IMR-90 (cell line): ENCODE data around the gene NATD1. TPM values are rescaled to one million over a fixed set of nuclear protein-coding genes. Genes with fewer than 3 reads are reported as not detected.

Experiments
- ATAC-seq: fragments of 200-7000 bp; cut with Tn5 transposase; 2 replicates; pipeline ENCODE4 v1.9.1; 2020; ENCODE audit warnings: low read depth, mild to moderate bottlenecking, moderate library complexity
- BruUV-seq: library from RNA; stranded (reverse); fragments of 400-500 nt; replicated peaks from 2 replicates; lab custom pipeline; 2021; lab: Mats Ljungman, UMichigan
- CTCF ChIA-PET: fragments of 300-600 bp; formaldehyde crosslinking; extraction: SDS; loops from one replicate; lab custom pipeline; 2021; ENCODE audit warnings: antibody characterized with exemption; lab: Yijun Ruan, JAX
- POLR2A ChIA-PET: fragments of 300-600 bp; sonication (Branson Sonifier 250); formaldehyde crosslinking; loops from one replicate; lab custom pipeline; 2022; ENCODE audit warnings: antibody characterized with exemption; ENCODE audit not compliant: unreplicated experiment; lab: Charles Lee
- DNase-seq: peaks from one replicate; pipeline ENCODE4 v3.0.0; 2013
- H2AFZ ChIP-seq: replicated peaks from 2 replicates; pipeline ENCODE3; 2013; ENCODE audit warnings: low read length, mild to moderate bottlenecking; ENCODE audit not compliant: poor library complexity
- H2AK5ac ChIP-seq: 2 replicates; pipeline ENCODE4 v1.6.1; 2013; ENCODE audit warnings: low read depth, low read length, inconsistent platforms
- H2AK9ac ChIP-seq: replicated peaks from 2 replicates; pipeline ENCODE3; 2013; ENCODE audit warnings: mild to moderate bottlenecking, low read depth, low read length, moderate library complexity; ENCODE audit not compliant: poor library complexity
- H2BK120ac ChIP-seq: 2 replicates; pipeline ENCODE4 v1.6.1; 2013; ENCODE audit warnings: low read depth, low read length, inconsistent platforms
- H2BK15ac ChIP-seq: 3 replicates; pipeline ENCODE4 v1.6.1; 2013; ENCODE audit warnings: low read depth, low read length, inconsistent platforms
- H2BK20ac ChIP-seq: 2 replicates; pipeline ENCODE4 v1.6.1; 2013; ENCODE audit warnings: low read depth, mild to moderate bottlenecking, inconsistent platforms, low read length, moderate library complexity
- H2BK5ac ChIP-seq: 2 replicates; pipeline ENCODE4 v1.6.1; 2013; ENCODE audit warnings: mild to moderate bottlenecking, low read depth, low read length, inconsistent platforms; ENCODE audit not compliant: poor library complexity, severe bottlenecking
- H3K14ac ChIP-seq: replicated peaks from 2 replicates; pipeline ENCODE4 v1.6.1; 2013; ENCODE audit warnings: low read depth, low read length, inconsistent platforms
- H3K18ac ChIP-seq: 2 replicates; pipeline ENCODE4 v1.6.1; 2013; ENCODE audit warnings: low read depth, low read length, control low read depth
- H3K23ac ChIP-seq: 2 replicates; pipeline ENCODE4 v1.6.1; 2013; ENCODE audit warnings: low read depth, low read length, inconsistent platforms
- H3K27ac ChIP-seq: 2 replicates; pipeline ENCODE4 v1.5.1; 2013; ENCODE audit warnings: mild to moderate bottlenecking, control low read depth, low read length; ENCODE audit not compliant: insufficient read depth
- H3K27me3 ChIP-seq: 2 replicates; pipeline ENCODE4 v1.6.1; 2013; ENCODE audit warnings: low read length; ENCODE audit not compliant: control insufficient read depth, insufficient read depth
- H3K36me3 ChIP-seq: 2 replicates; pipeline ENCODE4 v1.6.1; 2013; ENCODE audit warnings: low read length, mixed read lengths; ENCODE audit not compliant: control insufficient read depth, insufficient read depth
- H3K4ac ChIP-seq: 2 replicates; pipeline ENCODE4 v1.6.1; 2013; ENCODE audit warnings: low read depth, low read length, inconsistent platforms
- H3K4me1 ChIP-seq: 2 replicates; pipeline ENCODE4 v1.6.1; 2013; ENCODE audit warnings: low read length, mixed read lengths; ENCODE audit not compliant: control insufficient read depth, insufficient read depth
- H3K4me2 ChIP-seq: 2 replicates; pipeline ENCODE4 v1.6.1; 2013; ENCODE audit warnings: low read depth, mild to moderate bottlenecking, control low read depth, low read length, moderate library complexity
- H3K4me3 ChIP-seq: 2 replicates; pipeline ENCODE4 v1.5.1; 2013; ENCODE audit warnings: low read depth, mild to moderate bottlenecking, control low read depth, low read length, moderate library complexity; ENCODE audit not compliant: insufficient read depth
- H3K56ac ChIP-seq: 2 replicates; pipeline ENCODE4 v1.6.1; 2013; ENCODE audit warnings: low read length, inconsistent platforms; ENCODE audit not compliant: insufficient read depth; ENCODE audit errors: extremely low read depth
- H3K79me1 ChIP-seq, 2 experiments: 2 replicates each; pipeline ENCODE4 v1.6.1; 2013; ENCODE audit warnings: low read length in 2 of 2, inconsistent platforms in 1 of 2, low read depth in 1 of 2
- H3K9ac ChIP-seq: 2 replicates; pipeline ENCODE4 v1.6.1; 2013; ENCODE audit warnings: low read depth, low read length, control low read depth
- H3K9me1 ChIP-seq: 2 replicates; pipeline ENCODE4 v1.6.1; 2013; ENCODE audit warnings: low read length, inconsistent platforms; ENCODE audit not compliant: insufficient read depth
- H3K9me3 ChIP-seq: 2 replicates; pipeline ENCODE4 v1.6.1; 2013; ENCODE audit warnings: low read length; ENCODE audit not compliant: control insufficient read depth, insufficient read depth
- H4K20me1 ChIP-seq: 2 replicates; pipeline ENCODE4 v1.6.1; 2013; ENCODE audit warnings: low read length, inconsistent platforms; ENCODE audit not compliant: insufficient read depth
- H4K5ac ChIP-seq: 2 replicates; pipeline ENCODE4 v1.6.1; 2013; ENCODE audit warnings: mild to moderate bottlenecking, low read depth, low read length, control low read depth
- H4K8ac ChIP-seq, 2 experiments: 2 replicates each; pipeline ENCODE4 v1.6.1; 2013; ENCODE audit warnings: low read depth in 2 of 2, low read length in 2 of 2, control low read depth in 1 of 2, inconsistent platforms in 1 of 2
- H4K91ac ChIP-seq: 2 replicates; pipeline ENCODE4 v1.6.1; 2013; ENCODE audit warnings: low read depth, low read length, inconsistent platforms; ENCODE audit not compliant: insufficient read depth
- CHD1 ChIP-seq: IDR thresholded peaks from 2 replicates; pipeline ENCODE4 v1.6.1; 2012; ENCODE audit warnings: low read depth, low read length, improper control_type of control experiment
- MAFK ChIP-seq: IDR thresholded peaks from 2 replicates; pipeline ENCODE4 v1.6.1; 2012; ENCODE audit warnings: low read depth, low read length, improper control_type of control experiment
- NFE2L2 ChIP-seq: fragments of 150-350 bp; IDR thresholded peaks from 2 replicates; pipeline ENCODE4 v1.6.1; 2016; ENCODE audit warnings: low read depth, mild to moderate bottlenecking, low read length
- WGBS, 2 experiments: methylation state at CpG; one replicate each; pipeline versions ENCODE4 v1.1.5 to v1.1.7; 2013; ENCODE audit warnings: missing lambda C conversion rate in 2 of 2; ENCODE audit not compliant: insufficient read length in 1 of 2; ENCODE audit errors: extremely low coverage in 2 of 2; 5-methylcytosine and 5-hydroxymethylcytosine counted together
- dilution Hi-C: fragments of 300-500 bp; cut with HindIII; formaldehyde crosslinking; loops from one replicate; pipeline ENCODE4 v1.14.3; 2018; ENCODE audit warnings: low sequenced_read_pairs; ENCODE audit not compliant: unreplicated experiment
- in situ Hi-C: fragments of 300-500 bp; cut with MboI; formaldehyde crosslinking; loops from 3 replicates; pipeline ENCODE4 v1.14.3; 2019; ENCODE audit warnings: low sequenced_read_pairs, inconsistent platforms, mixed read lengths
- intact Hi-C: fragments of 100-400 bp; cut with micrococcal nuclease; formaldehyde crosslinking; loops from 2 replicates; pipeline ENCODE4 v1.10.0; 2022
- polyA plus RNA-seq, 3 experiments: library from polyadenylated mRNA; depleted of rRNA; stranded (reverse); fragments of >200 nt; gene quantifications; 2 replicates each; pipeline ENCODE4 v1.2.3, GENCODE V29; 2012; ENCODE audit warnings: low replicate concordance in 1 of 3
- total RNA-seq: library from RNA; depleted of rRNA; stranded (reverse); fragments of >200 nt; gene quantifications from 2 replicates; pipeline ENCODE4 v1.2.3, GENCODE V29; 2012

The NATD1 gene
- total and polyA plus RNA-seq, 2 of the 4 experiments (the other 2 are of a cell fraction) = 0.90 to 4.3 TPM

DNA sequence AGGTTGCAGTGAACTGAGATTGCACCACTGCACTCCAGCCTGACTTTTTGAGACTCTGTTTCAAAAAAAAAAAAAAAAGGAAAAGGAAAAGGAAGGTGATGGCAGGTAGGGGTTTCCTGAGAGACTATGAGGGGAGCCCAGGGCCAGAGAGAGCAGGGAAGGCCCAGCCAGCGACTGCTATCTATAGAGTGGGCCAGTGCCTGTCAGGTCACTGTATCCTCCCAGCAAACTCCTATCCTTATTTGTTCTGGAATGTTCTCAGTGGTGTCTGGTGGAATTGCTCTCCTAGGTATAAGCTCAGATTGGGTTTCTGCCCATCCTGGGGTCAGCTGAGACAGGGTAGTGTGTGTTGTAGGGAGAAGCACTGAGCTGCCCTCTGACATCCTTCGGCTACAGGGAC is 24.4 kb downstream of the NATD1 start:
- Histone ChIP-seq H3K18ac (no peak overlapping the region), H3K4me3 (no peak overlapping the region), H3K14ac (no peak overlapping the region), H4K91ac (no peak overlapping the region), H3K23ac (no peak overlapping the region), H2AK9ac (no peak overlapping the region), H3K27ac (no peak overlapping the region), H4K5ac (no peak overlapping the region), H4K8ac (no peak overlapping the region), H3K9me3 (peaks cover 3% of the 10 kb centered on the region; the same call in 1 of the 2 replicates), H3K9ac (no peak overlapping the region), H2BK20ac (no peak overlapping the region), H2AFZ (no peak overlapping the region), H3K4ac (no peak overlapping the region), H3K27me3 (no peaks in the 10 kb centered on the region), H2BK5ac (no peak overlapping the region), H3K79me1 (no peaks in the 10 kb centered on the region; a peak in 1 of 4 replicates), H3K9me1 (peaks cover 4% of the 10 kb centered on the region; the same call in 1 of the 2 replicates), H3K56ac (no peak overlapping the region), H4K20me1 (no peaks in the 10 kb centered on the region), H2AK5ac (no peak overlapping the region), H3K36me3 (no peaks in the 10 kb centered on the region), H2BK15ac (no peak overlapping the region), H3K4me2 (no peak overlapping the region), H2BK120ac (no peak overlapping the region), H3K4me1 (no peaks in the 10 kb centered on the region)
- CTCF ChIA-PET = no interaction called here
- in situ Hi-C loops = no loop called here
- DNase-seq (no peak), ATAC-seq (no peak)
- intact Hi-C loops = no loop called here
- no TSS peak for BruUV-seq
- dilution Hi-C loops = no loop called here
- POLR2A ChIA-PET = interaction anchor here (0.7 kb wide), 1 partner anchor 186 kb away, joined by 3 read pairs; the partner anchor contains the start of gene USP22
- WGBS, 2 experiments = no CpG with 5 or more reads among the region's 2 CpGs
- no peak for TF ChIP-seq CHD1
- TF ChIP-seq NFE2L2 = no peak
- TF ChIP-seq MAFK = no peak
